Cardiac fibroblast (primary cell): ENCODE measurements around the gene UFM1.

Experiments used
- DNase-seq, 2 donors: peaks; one replicate each; pipeline versions ENCODE4 v3.0.0 to v3.0.0-alpha.2; 2010; ENCODE audit warnings: low read depth in 2 of 2
- H3K4me3 ChIP-seq, 2 donors: replicated peaks in 1 of 2; 1 replicate in 1 of 2; 2 replicates in 1 of 2; pipeline ENCODE4 v1.5.1; 2011; ENCODE audit warnings: low read depth in 2 of 2, low read length in 2 of 2, mild to moderate bottlenecking in 2 of 2, moderate library complexity in 1 of 2
- CTCF ChIP-seq: IDR thresholded peaks from one replicate; pipeline ENCODE4 v1.5.1; 2011; ENCODE audit warnings: low read depth, mild to moderate bottlenecking, low read length, inconsistent platforms

UFM1 gene

GRCh38 chr13:38386421-38386820, 36.8 kb downstream of the UFM1 start:
- H3K4me3 ChIP-seq = no peak overlapping the region
- TF ChIP-seq CTCF = no peak
- DNase-seq = peak; percentile 12 to 50

GRCh38 chr13:38391341-38391740, 41.7 kb downstream of the UFM1 start:
- H3K4me3 ChIP-seq = no peak overlapping the region
- TF ChIP-seq CTCF = no peak
- DNase-seq = no peak

DNA sequence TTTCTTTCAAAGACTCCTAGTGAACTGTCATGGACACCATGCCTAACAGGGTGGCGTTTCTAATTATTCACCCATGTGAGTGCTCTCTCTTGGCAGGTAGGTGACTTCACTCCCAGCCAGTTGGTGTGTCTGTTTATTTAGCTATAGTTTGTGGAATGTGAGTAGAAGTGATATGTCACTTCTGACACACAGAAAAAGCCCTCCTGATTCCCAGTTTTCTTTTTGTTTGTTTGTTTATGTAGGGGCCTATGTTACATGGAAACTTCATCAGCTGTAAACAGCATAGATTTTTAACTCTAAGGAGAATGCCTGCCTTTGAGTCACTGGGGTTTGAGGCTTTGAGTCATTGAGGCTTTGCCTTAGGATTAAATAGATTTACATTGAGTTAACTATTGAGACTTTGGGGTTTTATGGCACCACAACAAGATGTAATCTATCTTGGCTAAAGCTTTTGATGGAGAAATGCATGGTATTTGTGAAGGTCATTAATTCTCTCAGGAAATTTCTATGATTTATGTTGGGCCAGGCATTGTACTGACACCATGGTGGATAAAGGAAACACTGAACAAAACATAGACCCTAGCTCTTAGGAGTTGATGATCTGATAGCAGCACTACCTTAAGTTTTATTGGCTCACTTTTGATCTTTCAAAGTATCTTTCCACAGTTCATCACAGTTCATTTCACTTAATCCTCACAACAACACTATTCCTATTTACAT, 45.3 kb downstream of the UFM1 start:
- no peak overlapping the region for H3K4me3 ChIP-seq
- no peak for TF ChIP-seq CTCF
- DNase-seq = peak in 1 of 2 donors; percentile 14

DNA sequence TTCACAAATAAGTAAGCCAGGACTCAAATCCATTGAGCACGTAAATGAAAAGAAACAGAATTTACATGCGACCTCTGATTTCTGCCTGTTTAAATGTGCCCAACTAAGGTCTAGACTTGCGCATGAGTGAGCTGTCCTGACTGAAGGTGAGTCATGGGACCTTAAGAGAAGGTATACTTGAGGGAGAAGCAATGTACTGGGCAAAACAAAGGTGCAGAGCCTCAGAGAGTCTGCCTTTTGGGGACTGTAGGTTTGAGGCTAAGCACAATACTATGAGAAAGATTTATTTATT, 45.8 kb downstream of the UFM1 start:
- DNase-seq = no peak
- H3K4me3 ChIP-seq = no peak overlapping the region
- no peak for TF ChIP-seq CTCF

DNA sequence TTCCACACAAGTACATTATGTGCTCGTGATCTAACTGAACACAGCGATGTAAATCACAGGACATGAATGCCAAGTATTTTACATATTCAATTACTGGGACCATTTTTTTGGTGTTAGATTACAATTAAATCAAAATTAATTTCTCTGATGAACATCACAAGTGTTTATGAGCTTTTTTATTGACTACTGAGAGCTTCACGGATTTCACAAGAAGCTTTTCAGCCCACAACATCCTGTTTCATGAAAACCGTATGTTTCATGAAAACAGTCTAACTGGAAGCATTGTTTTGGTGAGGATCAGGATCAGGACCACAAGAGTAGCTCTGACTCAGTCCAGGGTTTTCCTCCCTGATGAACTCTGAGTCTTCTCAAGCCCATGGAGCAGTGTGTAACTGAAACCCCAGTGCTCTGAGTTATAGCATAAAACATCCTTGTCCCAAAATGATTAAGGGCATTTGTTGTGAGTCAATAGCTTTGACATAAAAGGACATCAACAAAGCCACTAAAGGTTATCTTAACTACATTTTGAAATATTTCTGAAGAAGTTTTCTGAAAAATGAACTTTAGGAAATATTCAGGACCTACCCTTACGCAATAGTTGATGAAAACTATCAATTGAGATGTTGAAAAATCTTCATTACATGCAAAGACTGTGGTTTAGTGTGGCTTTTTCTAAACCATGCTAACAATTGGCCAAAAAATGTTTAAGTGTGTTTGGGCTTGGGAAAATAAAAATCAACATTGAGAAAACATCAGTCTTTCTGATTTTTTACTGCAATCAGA, 49.3 kb downstream of the UFM1 start:
- no peak for TF ChIP-seq CTCF
- DNase-seq = peak; percentile 61 to 73
- no peak overlapping the region for H3K4me3 ChIP-seq

DNA sequence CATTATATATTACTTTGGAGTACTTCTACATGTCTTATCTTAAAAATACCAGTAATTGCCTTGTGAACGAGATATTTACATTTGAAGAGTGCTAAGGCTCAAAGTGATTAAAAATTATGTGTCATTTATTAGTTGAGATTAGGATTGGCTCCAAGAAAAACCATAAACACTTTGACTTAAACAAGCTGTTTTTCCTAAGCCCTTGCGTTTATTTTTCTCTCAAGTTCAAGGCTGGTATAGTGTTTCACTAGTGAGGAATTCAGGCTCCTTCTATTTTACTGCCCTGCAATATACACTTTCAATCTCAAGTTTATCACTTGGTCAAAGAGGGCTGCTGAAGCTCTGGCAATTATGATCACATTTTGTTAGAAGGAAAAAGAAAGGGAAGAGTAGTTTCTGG, 49.9 kb downstream of the UFM1 start:
- TF ChIP-seq CTCF = no peak
- no peak for DNase-seq
- H3K4me3 ChIP-seq = no peak overlapping the region

- DNase-seq = no peak
- TF ChIP-seq CTCF = no peak
- H3K4me3 ChIP-seq = no peak overlapping the region
Observed at GRCh38 chr13:38401276-38401675, 51.6 kb downstream of the UFM1 start.
